ENCODE measurements around the gene TXNRD2. TPM values are rescaled to one million over a fixed set of nuclear protein-coding genes. Genes with fewer than 3 reads are reported as not detected.

Gene TXNRD2
- total and polyA plus RNA-seq, 2 experiments from 2014 or later = 11.2 to 12.4 TPM

- no peaks in the 10 kb centered on the region for H3K79me2 ChIP-seq (replicated peaks; ENCODE audit: insufficient read depth)
- H3K4me3 Mint-ChIP-seq = no peak overlapping the region
- H3K4me2 ChIP-seq = no peak overlapping the region
- H3K27me3 ChIP-seq (ENCODE audit: insufficient read depth) = no peaks in the 10 kb centered on the region
- no peaks in the 10 kb centered on the region for H4K20me1 ChIP-seq (replicated peaks; ENCODE audit: insufficient read depth)
- H3K36me3 ChIP-seq (ENCODE audit: insufficient read depth) = no peaks in the 10 kb centered on the region
- H3K36me3 Mint-ChIP-seq (ENCODE audit: low read depth) = no peaks in the 10 kb centered on the region
- TF ChIP-seq EZH2 (IDR thresholded peaks at IDR 0.05; ENCODE audit: low read depth, unreplicated experiment) (no peak), ZNF114 (CRISPR knock-in tag; IDR thresholded peaks at IDR 0.05) (no peak), ZNF331 (CRISPR knock-in tag; IDR thresholded peaks at IDR 0.05; ENCODE audit: low read depth) (no peak)
- TF ChIP-seq, protein P1, sequence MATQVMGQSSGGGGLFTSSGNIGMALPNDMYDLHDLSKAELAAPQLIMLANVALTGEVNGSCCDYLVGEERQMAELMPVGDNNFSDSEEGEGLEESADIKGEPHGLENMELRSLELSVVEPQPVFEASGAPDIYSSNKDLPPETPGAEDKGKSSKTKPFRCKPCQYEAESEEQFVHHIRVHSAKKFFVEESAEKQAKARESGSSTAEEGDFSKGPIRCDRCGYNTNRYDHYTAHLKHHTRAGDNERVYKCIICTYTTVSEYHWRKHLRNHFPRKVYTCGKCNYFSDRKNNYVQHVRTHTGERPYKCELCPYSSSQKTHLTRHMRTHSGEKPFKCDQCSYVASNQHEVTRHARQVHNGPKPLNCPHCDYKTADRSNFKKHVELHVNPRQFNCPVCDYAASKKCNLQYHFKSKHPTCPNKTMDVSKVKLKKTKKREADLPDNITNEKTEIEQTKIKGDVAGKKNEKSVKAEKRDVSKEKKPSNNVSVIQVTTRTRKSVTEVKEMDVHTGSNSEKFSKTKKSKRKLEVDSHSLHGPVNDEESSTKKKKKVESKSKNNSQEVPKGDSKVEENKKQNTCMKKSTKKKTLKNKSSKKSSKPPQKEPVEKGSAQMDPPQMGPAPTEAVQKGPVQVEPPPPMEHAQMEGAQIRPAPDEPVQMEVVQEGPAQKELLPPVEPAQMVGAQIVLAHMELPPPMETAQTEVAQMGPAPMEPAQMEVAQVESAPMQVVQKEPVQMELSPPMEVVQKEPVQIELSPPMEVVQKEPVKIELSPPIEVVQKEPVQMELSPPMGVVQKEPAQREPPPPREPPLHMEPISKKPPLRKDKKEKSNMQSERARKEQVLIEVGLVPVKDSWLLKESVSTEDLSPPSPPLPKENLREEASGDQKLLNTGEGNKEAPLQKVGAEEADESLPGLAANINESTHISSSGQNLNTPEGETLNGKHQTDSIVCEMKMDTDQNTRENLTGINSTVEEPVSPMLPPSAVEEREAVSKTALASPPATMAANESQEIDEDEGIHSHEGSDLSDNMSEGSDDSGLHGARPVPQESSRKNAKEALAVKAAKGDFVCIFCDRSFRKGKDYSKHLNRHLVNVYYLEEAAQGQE (IDR thresholded peaks at IDR 0.05; ENCODE audit: unreplicated experiment) = no peak
- no peaks in the 10 kb centered on the region for H3F3A ChIP-seq (replicated peaks; ENCODE audit: low read depth)
- no peaks in the 10 kb centered on the region; the same call in 1 of the 2 replicates for H3K4me1 ChIP-seq (ENCODE audit: insufficient read depth)
- no peak overlapping the region for H3K27ac Mint-ChIP-seq
- H2AFZ ChIP-seq = no peak overlapping the region
- peaks cover 20% of the 10 kb centered on the region for H3K4me1 Mint-ChIP-seq
- peaks cover 9% of the 10 kb centered on the region for H3K27me3 Mint-ChIP-seq (ENCODE audit: insufficient read depth, low read depth, poor library complexity)
- H3K9me2 ChIP-seq (ENCODE audit: insufficient read depth) = no peaks in the 10 kb centered on the region
- no peak overlapping the region for H3K27ac ChIP-seq (ENCODE audit: low read depth)
- DNase-seq (ENCODE audit: low spot score) = no peak
- no peak for ATAC-seq
- no peaks in the 10 kb centered on the region for H3K9me3 Mint-ChIP-seq
- H3K4me3 ChIP-seq = no peak overlapping the region
Measured at GRCh38 chr22:19900707-19901436, 40.7 kb downstream of the TXNRD2 start.

DNA sequence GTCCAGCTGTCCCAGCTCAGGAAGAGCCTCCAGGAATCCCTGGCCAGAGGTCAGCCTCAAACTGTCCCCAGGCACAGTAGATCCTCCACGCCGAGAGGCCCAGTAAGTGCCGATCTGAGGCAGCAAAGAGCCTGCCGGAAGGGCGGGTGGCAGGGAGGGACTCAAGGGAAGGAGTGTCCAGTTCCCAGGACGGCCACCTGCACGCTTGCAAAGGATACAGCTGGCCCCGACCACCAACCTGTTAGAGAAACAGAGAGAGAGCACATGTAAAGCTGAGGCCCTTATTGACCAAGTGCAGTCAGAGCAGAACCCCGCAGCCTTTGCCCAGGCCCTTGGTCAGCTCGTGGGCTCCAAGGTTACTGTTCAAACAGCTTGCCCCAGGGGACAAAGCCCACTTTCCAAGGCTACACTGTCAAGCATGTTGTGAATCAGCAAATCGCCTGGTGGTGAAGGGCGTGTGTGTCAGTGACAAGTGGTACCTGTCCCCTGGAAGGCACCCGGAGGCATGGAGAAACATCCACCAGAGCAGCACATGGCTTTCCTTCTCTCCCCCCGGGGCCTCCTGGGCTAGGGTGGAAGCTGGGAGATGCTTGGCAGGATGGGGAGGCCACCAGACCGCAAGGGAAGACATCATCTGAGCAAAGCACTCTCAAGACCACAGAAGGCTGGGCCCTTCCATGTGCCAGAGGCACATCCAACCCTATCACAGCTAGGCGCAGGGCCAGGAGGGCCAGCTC, 42.6 kb downstream of the TXNRD2 start:
- DNase-seq (ENCODE audit: low spot score) = no peak
- H3F3A ChIP-seq (replicated peaks; ENCODE audit: low read depth) = no peaks in the 10 kb centered on the region
- no peaks in the 10 kb centered on the region for H3K79me2 ChIP-seq (replicated peaks; ENCODE audit: insufficient read depth)
- H3K4me3 ChIP-seq = no peak overlapping the region
- H3K27ac ChIP-seq (ENCODE audit: low read depth) = no peak overlapping the region
- no peaks in the 10 kb centered on the region for H3K9me2 ChIP-seq (ENCODE audit: insufficient read depth)
- Mint-ChIP-seq H3K9me3 (no peaks in the 10 kb centered on the region), H3K4me1 (peaks cover 17% of the 10 kb centered on the region), H3K36me3 (ENCODE audit: low read depth) (no peaks in the 10 kb centered on the region), H3K4me3 (no peak overlapping the region), H3K27ac (no peak overlapping the region; the same call in 1 of the 2 replicates), H3K27me3 (ENCODE audit: insufficient read depth, low read depth, poor library complexity) (peaks cover 7% of the 10 kb centered on the region)
- H2AFZ ChIP-seq = no peak overlapping the region
- H3K36me3 ChIP-seq (ENCODE audit: insufficient read depth) = no peaks in the 10 kb centered on the region
- no peaks in the 10 kb centered on the region for H4K20me1 ChIP-seq (replicated peaks; ENCODE audit: insufficient read depth)
- H3K4me2 ChIP-seq = no peak overlapping the region
- no peaks in the 10 kb centered on the region for H3K27me3 ChIP-seq (ENCODE audit: insufficient read depth)
- no peak for ATAC-seq
- H3K4me1 ChIP-seq (ENCODE audit: insufficient read depth) = no peaks in the 10 kb centered on the region; the same call in 1 of the 2 replicates
- TF ChIP-seq ZNF462 (CRISPR knock-in tag; IDR thresholded peaks at IDR 0.05) (no peak), ETS1 (IDR thresholded peaks at IDR 0.05) (no peak), JUNB (IDR thresholded peaks at IDR 0.05; ENCODE audit: unreplicated experiment) (no peak)
